ENCODE results near the gene ATG10.

Gene ATG10

GRCh38 chr5:82167372-82167935, 195.6 kb downstream of the ATG10 start:
- no peaks in the 10 kb centered on the region for H3K36me3 ChIP-seq (ENCODE audit: control insufficient read depth, insufficient read depth, low read length, severe bottlenecking)
- DNase-seq (ENCODE audit: low read depth): no peak

GRCh38 chr5:82168294-82168693, 196.5 kb downstream of the ATG10 start:
- no peaks in the 10 kb centered on the region for H3K27me3 ChIP-seq (replicated peaks; ENCODE audit: control insufficient read depth, insufficient read depth, low read length)
- peaks cover 37% of the 10 kb centered on the region for H3K4me1 ChIP-seq (ENCODE audit: control insufficient read depth, insufficient read depth, low read length)
- H3K4me3 ChIP-seq (ENCODE audit: low read length): no peak overlapping the region
- no peak for DNase-seq (ENCODE audit: low read depth)
- H3K9me3 ChIP-seq (ENCODE audit: control insufficient read depth, low read length): no peaks in the 10 kb centered on the region
- no peak overlapping the region for H3K9ac ChIP-seq (ENCODE audit: low read length)
- no peaks in the 10 kb centered on the region for H3K36me3 ChIP-seq (ENCODE audit: control insufficient read depth, insufficient read depth, low read length, severe bottlenecking)

More at GRCh38 chr5:82167372-82167935, 195.6 kb downstream of the ATG10 start:
- peaks cover 41% of the 10 kb centered on the region for H3K4me1 ChIP-seq (ENCODE audit: control insufficient read depth, insufficient read depth, low read length)
- no peaks in the 10 kb centered on the region for H3K27me3 ChIP-seq (replicated peaks; ENCODE audit: control insufficient read depth, insufficient read depth, low read length)
- H3K9ac ChIP-seq (ENCODE audit: low read length): no peak overlapping the region
- no peaks in the 10 kb centered on the region for H3K9me3 ChIP-seq (ENCODE audit: control insufficient read depth, low read length)
- no peak overlapping the region for H3K4me3 ChIP-seq (ENCODE audit: low read length)

- no peak overlapping the region for H3K9ac ChIP-seq (ENCODE audit: low read length)
- no peaks in the 10 kb centered on the region for H3K36me3 ChIP-seq (ENCODE audit: control insufficient read depth, insufficient read depth, low read length, severe bottlenecking)
- H3K9me3 ChIP-seq (ENCODE audit: control insufficient read depth, low read length): no peaks in the 10 kb centered on the region
- H3K4me1 ChIP-seq (ENCODE audit: control insufficient read depth, insufficient read depth, low read length): peaks cover 35% of the 10 kb centered on the region
- H3K27me3 ChIP-seq (replicated peaks; ENCODE audit: control insufficient read depth, insufficient read depth, low read length): no peaks in the 10 kb centered on the region
- H3K4me3 ChIP-seq (ENCODE audit: low read length): no peak overlapping the region
- DNase-seq (ENCODE audit: low read depth): no peak
Measured at GRCh38 chr5:82169892-82170291, 198.1 kb downstream of the ATG10 start.

GRCh38 chr5:82174128-82174918, 202.5 kb downstream of the ATG10 start:
- H3K9ac ChIP-seq (ENCODE audit: low read length): no peak overlapping the region
- peaks cover 26% of the 10 kb centered on the region for H3K4me1 ChIP-seq (ENCODE audit: control insufficient read depth, insufficient read depth, low read length)
- H3K4me3 ChIP-seq (ENCODE audit: low read length): no peak overlapping the region
- no peaks in the 10 kb centered on the region for H3K36me3 ChIP-seq (ENCODE audit: control insufficient read depth, insufficient read depth, low read length, severe bottlenecking)
- H3K27me3 ChIP-seq (replicated peaks; ENCODE audit: control insufficient read depth, insufficient read depth, low read length): no peaks in the 10 kb centered on the region
- DNase-seq (ENCODE audit: low read depth): peak; percentile 61
- no peaks in the 10 kb centered on the region for H3K9me3 ChIP-seq (ENCODE audit: control insufficient read depth, low read length)

DNA sequence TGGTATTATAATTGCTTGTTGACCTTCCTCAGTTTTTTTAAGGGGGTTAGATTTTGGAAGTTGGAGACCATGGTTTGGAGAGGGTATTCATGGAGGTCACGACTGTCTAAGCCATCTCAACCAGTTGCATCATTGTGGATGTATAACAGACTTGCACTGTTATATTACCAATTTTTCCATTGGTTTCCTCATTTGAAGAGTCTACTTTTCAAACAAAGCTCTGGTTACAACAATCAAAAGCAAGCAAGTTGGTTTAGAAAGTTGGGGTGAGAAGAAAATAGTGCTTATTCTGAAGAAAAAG, 203.0 kb downstream of the ATG10 start:
- H3K9me3 ChIP-seq (ENCODE audit: control insufficient read depth, low read length): no peaks in the 10 kb centered on the region
- no peaks in the 10 kb centered on the region for H3K36me3 ChIP-seq (ENCODE audit: control insufficient read depth, insufficient read depth, low read length, severe bottlenecking)
- no peaks in the 10 kb centered on the region for H3K27me3 ChIP-seq (replicated peaks; ENCODE audit: control insufficient read depth, insufficient read depth, low read length)
- no peak for DNase-seq (ENCODE audit: low read depth)
- H3K4me1 ChIP-seq (ENCODE audit: control insufficient read depth, insufficient read depth, low read length): peaks cover 26% of the 10 kb centered on the region
- H3K9ac ChIP-seq (ENCODE audit: low read length): no peak overlapping the region
- no peak overlapping the region for H3K4me3 ChIP-seq (ENCODE audit: low read length)

DNA sequence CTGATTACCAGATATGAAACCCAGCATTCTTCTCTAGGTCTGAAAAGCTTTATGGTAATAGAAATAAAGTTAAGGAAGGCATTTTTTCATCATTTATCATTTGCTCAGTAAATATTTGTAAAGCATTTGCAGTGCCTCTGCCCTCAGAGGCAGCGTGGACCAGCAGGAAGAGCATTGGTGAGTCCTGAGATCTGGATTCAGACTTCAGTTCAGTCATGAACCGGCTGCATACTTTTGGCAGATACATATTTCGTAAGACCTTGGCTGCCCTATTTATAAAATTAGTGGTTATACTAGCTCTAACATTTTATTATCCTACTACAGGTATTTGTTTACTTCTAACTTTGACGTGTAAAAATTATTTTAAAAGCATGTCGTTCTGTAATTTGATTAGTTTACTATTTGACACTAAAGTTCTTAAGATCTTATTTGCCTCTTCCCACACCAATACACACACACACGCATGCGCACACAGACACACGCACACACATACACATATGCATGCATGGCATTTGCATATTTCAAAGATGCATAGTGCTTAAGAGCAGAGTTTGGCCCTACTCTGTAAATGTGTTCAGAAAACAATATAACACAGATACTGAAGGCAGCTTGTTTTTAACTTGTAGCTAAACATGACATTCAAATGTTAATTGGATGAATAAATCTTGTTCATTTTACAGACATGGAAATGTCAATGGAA, 204.4 kb downstream of the ATG10 start:
- no peak overlapping the region for H3K9ac ChIP-seq (ENCODE audit: low read length)
- H3K27me3 ChIP-seq (replicated peaks; ENCODE audit: control insufficient read depth, insufficient read depth, low read length): no peaks in the 10 kb centered on the region
- H3K4me1 ChIP-seq (ENCODE audit: control insufficient read depth, insufficient read depth, low read length): peaks cover 26% of the 10 kb centered on the region
- peak; percentile 57 for DNase-seq (ENCODE audit: low read depth)
- H3K9me3 ChIP-seq (ENCODE audit: control insufficient read depth, low read length): no peaks in the 10 kb centered on the region
- H3K36me3 ChIP-seq (ENCODE audit: control insufficient read depth, insufficient read depth, low read length, severe bottlenecking): no peaks in the 10 kb centered on the region
- no peak overlapping the region for H3K4me3 ChIP-seq (ENCODE audit: low read length)

DNA sequence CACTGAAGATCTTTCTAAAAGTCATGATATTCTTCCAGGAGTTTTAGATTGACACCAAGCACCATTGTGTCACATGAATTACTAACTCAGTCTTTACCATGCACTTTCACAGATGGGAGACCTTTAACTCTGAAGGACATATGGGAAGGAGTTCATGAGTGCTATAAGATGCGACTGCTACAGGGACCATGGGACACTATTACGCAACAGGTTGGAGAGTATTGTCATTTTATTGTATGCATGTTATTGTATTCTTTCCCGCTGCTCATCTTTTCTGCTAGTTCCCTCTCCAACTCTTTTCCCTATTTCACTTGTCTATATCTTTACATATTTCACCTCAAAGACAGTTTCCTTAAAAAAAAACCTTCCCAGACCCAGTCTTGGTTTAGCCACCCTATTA, 206.6 kb downstream of the ATG10 start:
- no peaks in the 10 kb centered on the region for H3K36me3 ChIP-seq (ENCODE audit: control insufficient read depth, insufficient read depth, low read length, severe bottlenecking)
- no peak overlapping the region for H3K9ac ChIP-seq (ENCODE audit: low read length)
- no peak for DNase-seq (ENCODE audit: low read depth)
- no peaks in the 10 kb centered on the region for H3K27me3 ChIP-seq (replicated peaks; ENCODE audit: control insufficient read depth, insufficient read depth, low read length)
- H3K9me3 ChIP-seq (ENCODE audit: control insufficient read depth, low read length): no peaks in the 10 kb centered on the region
- H3K4me1 ChIP-seq (ENCODE audit: control insufficient read depth, insufficient read depth, low read length): peaks cover 26% of the 10 kb centered on the region
- no peak overlapping the region for H3K4me3 ChIP-seq (ENCODE audit: low read length)

DNA sequence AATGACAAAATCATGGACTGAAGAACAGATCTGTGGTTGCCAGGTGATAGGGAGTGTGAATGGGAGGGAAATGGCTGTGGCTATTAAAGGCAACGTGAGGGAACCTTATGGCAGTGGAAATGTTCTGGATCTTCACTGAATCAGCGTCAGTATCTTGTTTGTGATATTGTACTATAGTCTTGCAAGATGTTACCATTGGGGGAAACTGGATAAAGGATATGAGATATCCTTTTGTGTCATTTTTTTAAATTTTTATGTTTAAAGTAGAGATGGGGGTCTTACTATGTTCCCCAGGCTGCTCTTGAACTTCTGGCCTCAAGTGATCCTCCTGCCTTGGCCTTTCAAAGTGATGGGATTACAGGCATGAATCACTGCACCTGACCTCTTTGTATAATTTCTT, 210.8 kb downstream of the ATG10 start:
- Histone ChIP-seq H3K9ac (ENCODE audit: low read length) (no peak overlapping the region), H3K9me3 (ENCODE audit: control insufficient read depth, low read length) (no peaks in the 10 kb centered on the region), H3K4me3 (ENCODE audit: low read length) (no peak overlapping the region), H3K27me3 (replicated peaks; ENCODE audit: control insufficient read depth, insufficient read depth, low read length) (no peaks in the 10 kb centered on the region), H3K36me3 (ENCODE audit: control insufficient read depth, insufficient read depth, low read length, severe bottlenecking) (no peaks in the 10 kb centered on the region), H3K4me1 (ENCODE audit: control insufficient read depth, insufficient read depth, low read length) (peaks cover 10% of the 10 kb centered on the region)
- no peak for DNase-seq (ENCODE audit: low read depth)

DNA sequence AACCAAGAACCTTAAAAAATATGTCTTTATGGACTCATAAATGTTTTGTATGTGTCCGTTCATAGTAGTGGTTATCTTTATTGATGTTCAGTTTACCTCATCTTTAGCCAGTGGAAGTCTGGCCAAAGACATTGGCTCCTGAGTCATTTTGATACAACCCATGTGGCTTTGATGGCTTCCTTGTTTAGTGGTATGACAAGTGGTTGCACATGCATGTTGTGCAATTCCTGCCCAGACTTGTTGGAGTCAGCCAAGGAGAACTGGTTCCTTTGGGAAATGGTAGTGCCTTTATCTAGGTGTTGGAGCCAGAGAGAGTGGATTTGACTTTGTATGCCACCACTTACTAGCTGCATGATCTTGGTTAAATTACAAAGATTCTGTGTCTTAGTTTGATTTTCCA, 212.0 kb downstream of the ATG10 start:
- H3K4me3 ChIP-seq (ENCODE audit: low read length): no peak overlapping the region
- H3K36me3 ChIP-seq (ENCODE audit: control insufficient read depth, insufficient read depth, low read length, severe bottlenecking): no peaks in the 10 kb centered on the region
- H3K27me3 ChIP-seq (replicated peaks; ENCODE audit: control insufficient read depth, insufficient read depth, low read length): no peaks in the 10 kb centered on the region
- DNase-seq (ENCODE audit: low read depth): peak; percentile 18
- H3K9ac ChIP-seq (ENCODE audit: low read length): no peak overlapping the region
- H3K9me3 ChIP-seq (ENCODE audit: control insufficient read depth, low read length): no peaks in the 10 kb centered on the region
- peaks cover 10% of the 10 kb centered on the region for H3K4me1 ChIP-seq (ENCODE audit: control insufficient read depth, insufficient read depth, low read length)

GRCh38 chr5:82185851-82186250, 214.0 kb downstream of the ATG10 start:
- Histone ChIP-seq H3K9me3 (ENCODE audit: control insufficient read depth, low read length) (no peaks in the 10 kb centered on the region), H3K36me3 (ENCODE audit: control insufficient read depth, insufficient read depth, low read length, severe bottlenecking) (no peaks in the 10 kb centered on the region), H3K27me3 (replicated peaks; ENCODE audit: control insufficient read depth, insufficient read depth, low read length) (no peaks in the 10 kb centered on the region), H3K4me3 (ENCODE audit: low read length) (no peak overlapping the region), H3K9ac (ENCODE audit: low read length) (no peak overlapping the region), H3K4me1 (ENCODE audit: control insufficient read depth, insufficient read depth, low read length) (peaks cover 10% of the 10 kb centered on the region)
- no peak for DNase-seq (ENCODE audit: low read depth)

GRCh38 chr5:82197550-82197949, 225.7 kb downstream of the ATG10 start:
- no peaks in the 10 kb centered on the region for H3K27me3 ChIP-seq (replicated peaks; ENCODE audit: control insufficient read depth, insufficient read depth, low read length)
- DNase-seq (ENCODE audit: low read depth): no peak
- H3K4me1 ChIP-seq (ENCODE audit: control insufficient read depth, insufficient read depth, low read length): no peaks in the 10 kb centered on the region
- H3K36me3 ChIP-seq (ENCODE audit: control insufficient read depth, insufficient read depth, low read length, severe bottlenecking): no peaks in the 10 kb centered on the region
- H3K9me3 ChIP-seq (ENCODE audit: control insufficient read depth, low read length): no peaks in the 10 kb centered on the region
- H3K9ac ChIP-seq (ENCODE audit: low read length): no peak overlapping the region
- no peak overlapping the region for H3K4me3 ChIP-seq (ENCODE audit: low read length)
